ENCODE measurements around the gene WDR82.

DNA sequence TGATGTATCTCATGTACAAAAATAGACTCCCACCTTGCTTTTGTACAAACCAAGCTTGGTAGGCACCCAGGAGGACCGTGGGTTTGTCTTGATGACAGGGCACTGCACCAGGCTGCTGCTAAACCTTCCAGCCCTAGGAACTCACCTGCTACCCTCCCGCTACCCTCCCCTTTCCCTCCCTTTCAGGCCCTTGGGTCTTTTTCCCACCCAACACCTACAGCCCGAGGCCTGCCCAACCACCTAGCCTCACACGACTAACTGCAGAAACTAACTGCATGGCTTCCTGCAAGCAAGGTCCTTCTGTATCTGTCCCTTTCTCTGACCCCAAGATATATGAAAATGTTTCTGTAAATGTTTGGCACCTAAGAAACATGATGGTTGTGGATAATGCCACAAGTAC is 21.8 kb downstream of the WDR82 start:
- TF ChIP-seq RBM15 (IDR thresholded peaks at IDR 0.05; ENCODE audit: insufficient read depth, low read length), result no peak
- no peak for TF ChIP-seq MXD1 (CRISPR knock-in tag; IDR thresholded peaks at IDR 0.05; ENCODE audit: borderline replicate concordance, poor library complexity, severe bottlenecking)
- TF ChIP-seq GATAD2A (IDR thresholded peaks at IDR 0.05), result no peak
- no peak for TF ChIP-seq THAP7 (CRISPR knock-in tag; IDR thresholded peaks at IDR 0.05)
